HG03439 (cell line): ENCODE measurements around the gene GSTM4.

Experiments
- ATAC-seq: cut with Tn5 transposase; IDR thresholded peaks from one replicate; pipeline ENCODE4 v1.9.1; 2021; ENCODE audit warnings: mild to moderate bottlenecking, moderate library complexity; ENCODE audit not compliant: unreplicated experiment

GSTM4 gene

DNA sequence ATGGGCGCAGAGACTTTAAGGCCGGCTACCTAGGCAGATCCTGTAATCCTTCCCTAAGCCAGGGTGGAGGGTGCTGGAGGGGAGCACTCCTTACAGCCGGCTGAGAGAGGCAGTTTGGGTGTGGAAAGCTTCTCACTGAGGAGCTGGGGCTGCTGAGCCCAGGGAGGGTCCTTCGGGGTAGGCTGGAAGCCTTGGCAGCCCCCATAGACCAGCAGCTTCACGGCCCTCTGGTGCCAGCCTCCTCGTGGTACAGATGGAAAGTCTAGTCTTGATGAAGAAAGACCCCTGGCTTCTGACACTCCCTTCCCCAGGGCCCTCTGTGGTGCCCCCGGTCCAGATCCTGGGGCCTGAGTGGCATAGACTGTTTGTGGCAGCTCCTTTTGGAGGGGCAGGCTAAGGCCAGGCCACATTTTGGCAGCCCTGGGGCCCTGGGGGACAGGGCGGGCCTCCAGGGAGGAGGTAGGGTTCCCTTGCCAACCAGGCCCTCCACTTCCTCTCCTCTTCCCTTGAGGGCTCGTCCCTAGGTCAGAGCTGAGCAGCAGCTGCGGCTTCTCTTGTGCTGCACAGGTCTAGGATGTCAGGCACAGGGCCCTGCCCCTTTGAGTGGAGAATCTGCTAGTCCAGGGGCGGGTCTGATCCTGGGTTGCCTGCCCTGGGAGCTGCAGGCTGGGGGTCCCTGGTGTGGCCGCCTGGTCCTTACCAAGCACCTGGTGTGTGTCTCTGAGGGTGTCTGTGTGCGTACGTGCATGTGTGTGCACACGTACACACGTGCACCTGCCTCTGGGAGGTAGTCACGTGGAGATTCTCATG is 31.5 kb upstream of the GSTM4 start:
- ATAC-seq: no peak

DNA sequence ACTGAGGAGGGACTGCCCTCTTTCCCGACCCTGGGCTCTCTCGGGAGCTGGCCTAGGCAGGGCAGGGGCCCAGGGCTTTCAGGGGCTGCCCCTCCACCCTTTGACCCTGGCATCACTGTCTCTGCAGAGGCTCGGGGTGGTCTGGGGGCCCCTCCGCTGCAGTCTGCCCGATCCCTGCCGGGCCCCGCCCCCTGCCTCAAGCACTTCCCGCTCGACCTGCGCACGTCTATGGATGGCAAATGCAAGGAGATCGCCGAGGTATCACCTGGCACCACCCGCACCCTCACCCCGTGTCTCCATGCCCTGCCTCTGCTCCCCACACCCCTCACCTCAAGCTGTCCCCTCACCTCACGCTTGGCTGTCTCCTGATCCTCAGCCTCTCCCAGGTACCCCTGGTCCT is 30.7 kb upstream of the GSTM4 start:
- ATAC-seq: no peak

DNA sequence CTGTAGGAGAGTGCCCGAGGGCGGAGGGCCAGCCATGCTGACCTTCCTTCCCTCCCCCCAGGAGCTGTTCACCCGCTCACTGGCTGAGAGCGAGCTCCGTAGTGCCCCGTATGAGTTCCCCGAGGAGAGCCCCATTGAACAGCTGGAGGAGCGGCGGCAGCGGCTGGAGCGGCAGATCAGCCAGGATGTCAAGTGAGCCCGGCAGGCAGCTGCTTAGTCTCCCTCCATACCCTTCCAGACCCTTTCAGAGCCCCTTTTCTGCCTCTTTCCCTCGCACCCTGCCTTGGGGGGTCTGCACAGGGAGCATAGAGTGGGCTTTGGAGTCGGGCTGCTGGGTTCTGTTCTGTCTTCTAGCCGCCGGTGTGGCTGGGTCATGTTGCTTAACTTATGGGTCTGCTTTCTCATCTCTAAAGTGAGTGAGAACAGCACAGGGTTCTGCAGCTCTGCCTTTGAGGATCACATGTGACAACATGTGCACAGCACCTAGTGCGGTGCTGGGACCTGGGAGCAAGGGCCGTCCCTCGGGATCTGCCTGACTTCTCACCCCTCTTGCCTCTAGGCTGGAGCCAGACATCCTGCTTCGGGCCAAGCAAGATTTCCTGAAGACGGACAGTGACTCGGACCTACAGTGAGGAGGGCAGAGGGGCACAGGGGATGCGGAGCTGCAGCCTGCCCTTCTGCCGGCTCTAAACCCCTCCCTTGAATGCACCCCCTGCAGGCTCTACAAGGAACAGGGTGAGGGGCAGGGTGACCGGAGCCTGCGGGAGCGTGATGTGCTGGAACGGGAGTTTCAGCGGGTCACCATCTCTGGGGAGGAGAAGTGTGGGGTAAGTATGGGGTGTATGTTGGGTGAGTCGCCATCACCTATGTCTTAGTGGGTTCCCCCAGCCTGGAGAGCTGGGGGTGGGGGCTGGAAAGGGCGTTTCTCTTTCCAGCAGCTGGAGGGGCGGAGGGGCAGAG is 30.0 kb upstream of the GSTM4 start:
- ATAC-seq: no peak

DNA sequence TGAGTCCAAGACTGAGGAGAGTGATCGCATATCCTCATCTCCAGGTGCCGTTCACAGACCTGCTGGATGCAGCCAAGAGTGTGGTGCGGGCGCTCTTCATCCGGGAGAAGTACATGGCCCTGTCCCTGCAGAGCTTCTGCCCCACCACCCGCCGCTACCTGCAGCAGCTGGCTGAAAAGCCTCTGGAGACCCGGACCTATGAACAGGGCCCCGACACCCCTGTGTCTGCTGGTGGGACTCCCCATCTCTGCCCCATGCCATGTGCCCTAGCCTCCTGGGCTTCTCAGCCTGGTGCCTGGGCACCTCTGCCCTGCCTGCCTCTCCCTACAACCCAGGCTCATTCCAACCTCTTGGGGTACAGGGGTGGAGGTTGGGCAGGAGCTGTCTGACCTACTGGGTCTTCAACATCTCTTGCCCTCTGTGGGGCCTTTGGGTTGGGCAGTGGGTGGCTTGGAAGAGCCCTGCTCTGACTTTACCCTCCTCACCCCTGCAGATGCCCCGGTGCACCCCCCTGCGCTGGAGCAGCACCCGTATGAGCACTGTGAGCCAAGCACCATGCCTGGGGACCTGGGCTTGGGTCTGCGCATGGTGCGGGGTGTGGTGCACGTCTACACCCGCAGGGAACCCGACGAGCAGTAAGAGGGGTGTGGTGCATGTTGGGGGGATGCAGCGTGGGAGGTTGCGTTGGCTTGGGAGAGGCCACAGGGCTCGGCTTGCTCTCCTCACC is 29.1 kb upstream of the GSTM4 start:
- no peak for ATAC-seq

DNA sequence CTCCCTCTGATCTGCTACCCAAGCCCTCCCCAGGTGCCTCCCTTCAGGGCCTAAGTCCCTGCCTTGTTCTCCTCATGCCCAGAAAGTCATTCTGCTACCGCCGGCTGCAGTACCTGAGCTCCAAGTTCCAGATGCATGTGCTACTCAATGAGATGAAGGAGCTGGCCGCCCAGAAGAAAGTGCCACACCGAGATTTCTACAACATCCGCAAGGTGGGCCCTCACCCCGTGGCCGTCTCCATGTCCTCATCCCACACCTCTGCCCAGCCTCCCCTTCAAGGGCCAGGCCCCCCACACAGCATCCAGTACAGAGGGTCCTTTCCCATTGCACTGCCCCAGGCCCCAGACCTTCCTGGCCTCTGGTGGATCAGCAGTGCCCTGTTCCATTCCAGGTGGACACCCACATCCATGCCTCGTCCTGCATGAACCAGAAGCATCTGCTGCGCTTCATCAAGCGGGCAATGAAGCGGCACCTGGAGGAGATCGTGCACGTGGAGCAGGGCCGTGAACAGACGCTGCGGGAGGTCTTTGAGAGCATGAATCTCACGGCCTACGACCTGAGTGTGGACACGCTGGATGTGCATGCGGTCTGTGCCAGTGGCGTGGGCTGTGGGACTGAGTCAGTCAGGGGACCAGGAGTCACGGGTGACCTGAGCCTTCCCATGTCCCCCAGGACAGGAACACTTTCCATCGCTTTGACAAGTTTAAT is 28.1 kb upstream of the GSTM4 start:
- ATAC-seq: no peak

DNA sequence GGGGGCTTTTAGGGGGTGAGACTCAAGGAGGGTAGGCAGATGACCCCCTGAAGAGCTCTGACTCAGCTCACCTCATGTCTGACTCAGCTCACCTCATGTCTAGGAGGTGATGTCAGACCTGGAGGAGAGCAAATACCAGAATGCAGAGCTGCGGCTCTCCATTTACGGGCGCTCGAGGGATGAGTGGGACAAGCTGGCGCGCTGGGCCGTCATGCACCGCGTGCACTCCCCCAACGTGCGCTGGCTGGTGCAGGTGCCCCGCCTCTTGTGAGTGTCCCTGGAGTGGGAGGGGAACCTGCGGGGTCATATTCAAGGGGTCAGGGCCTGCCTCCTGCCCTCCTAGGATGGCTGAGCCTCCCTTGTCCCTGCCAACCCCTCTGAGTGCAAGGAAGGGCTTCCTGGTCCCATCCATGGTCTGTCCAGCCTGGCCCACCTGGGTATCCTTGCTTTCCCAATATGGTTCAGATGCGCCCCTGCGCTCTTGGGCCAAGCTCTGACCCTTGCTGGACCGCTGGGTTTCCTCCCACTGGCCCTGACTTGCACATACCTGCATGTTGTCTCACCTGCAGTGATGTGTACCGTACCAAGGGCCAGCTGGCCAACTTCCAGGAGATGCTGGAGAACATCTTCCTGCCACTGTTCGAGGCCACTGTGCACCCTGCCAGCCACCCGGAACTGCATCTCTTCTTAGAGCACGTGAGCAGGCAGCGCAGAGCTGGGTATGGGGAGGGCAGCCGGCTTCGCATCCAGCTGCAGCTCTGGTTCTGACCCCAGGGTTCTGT is 27.2 kb upstream of the GSTM4 start:
- no peak for ATAC-seq

DNA sequence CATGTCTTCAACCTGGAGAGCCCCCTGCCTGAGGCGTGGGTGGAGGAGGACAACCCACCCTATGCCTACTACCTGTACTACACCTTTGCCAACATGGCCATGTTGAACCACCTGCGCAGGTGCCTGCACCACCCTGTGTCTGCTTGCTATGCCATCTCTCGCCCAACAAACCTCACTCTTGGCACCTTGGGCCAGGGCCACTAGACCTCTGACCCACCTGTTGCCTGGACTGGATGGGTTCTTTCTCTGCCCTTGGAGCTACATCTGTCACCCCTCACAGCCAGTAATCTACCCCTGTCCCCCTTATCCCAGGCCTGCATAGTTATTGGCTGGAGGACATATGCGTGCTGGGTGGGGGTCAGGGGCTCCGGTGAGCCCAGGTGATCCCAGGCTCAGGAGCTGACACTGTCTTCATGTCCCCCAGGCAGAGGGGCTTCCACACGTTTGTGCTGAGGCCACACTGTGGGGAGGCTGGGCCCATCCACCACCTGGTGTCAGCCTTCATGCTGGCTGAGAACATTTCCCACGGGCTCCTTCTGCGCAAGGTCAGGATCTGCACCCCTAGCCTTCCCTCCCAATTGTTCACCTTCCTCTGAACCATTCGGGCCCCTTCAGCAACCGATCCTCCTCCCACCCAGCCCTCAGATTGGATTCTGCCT is 26.4 kb upstream of the GSTM4 start:
- ATAC-seq: no peak

DNA sequence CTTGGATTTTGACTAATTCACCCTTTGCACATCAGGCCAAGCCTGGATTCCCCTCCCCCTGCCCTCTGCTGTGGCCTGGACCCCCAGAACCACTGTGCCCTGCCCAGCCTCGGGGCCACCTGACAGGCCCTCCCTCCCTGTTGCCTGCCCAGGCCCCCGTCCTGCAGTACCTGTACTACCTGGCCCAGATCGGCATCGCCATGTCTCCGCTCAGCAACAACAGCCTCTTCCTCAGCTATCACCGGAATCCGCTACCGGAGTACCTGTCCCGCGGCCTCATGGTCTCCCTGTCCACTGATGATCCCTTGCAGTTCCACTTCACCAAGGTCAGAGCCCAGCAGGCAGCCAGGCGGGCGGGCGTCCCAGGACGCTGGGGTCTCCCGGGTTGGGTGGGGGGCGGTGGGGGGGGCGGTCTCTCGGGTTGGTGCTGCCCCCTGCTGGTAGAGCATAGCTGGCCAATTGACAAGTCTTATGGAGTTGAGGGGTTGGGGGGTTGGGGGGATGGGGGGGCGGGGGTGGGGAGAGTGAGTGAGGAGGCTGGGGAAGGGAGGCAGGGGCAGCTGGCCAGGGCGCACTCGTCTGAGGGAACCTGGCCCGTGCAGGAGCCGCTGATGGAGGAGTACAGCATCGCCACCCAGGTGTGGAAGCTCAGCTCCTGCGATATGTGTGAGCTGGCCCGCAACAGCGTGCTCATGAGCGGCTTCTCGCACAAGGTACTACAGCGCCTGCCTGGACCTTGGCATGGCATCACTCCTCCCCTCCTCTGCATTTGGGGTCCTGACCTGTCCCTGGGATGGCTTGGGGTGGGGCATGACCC is 25.6 kb upstream of the GSTM4 start:
- ATAC-seq: no peak

DNA sequence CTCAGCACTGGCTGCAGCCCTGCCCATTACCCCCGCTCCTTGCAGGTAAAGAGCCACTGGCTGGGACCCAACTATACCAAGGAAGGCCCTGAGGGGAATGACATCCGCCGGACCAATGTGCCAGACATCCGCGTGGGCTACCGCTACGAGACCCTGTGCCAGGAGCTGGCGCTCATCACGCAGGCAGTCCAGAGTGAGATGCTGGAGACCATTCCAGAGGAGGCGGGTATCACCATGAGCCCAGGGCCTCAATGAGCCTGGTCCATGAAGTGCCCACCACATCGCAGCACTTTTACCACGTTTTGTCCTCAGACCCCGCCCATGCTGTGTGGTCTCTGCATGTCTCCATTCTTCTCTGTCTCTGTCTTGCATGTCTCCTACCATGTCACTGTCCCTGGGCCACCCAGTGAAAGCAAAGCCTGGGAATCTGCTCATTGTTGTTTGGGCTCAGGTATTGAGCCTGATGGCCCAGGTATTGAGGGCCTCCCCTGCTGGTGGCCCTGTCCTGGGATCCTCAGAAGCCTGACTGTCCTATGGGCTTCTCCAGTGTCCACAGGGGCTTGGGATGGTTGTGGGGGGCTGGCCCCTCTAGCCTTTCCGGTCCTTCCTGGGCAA is 24.9 kb upstream of the GSTM4 start:
- no peak for ATAC-seq

DNA sequence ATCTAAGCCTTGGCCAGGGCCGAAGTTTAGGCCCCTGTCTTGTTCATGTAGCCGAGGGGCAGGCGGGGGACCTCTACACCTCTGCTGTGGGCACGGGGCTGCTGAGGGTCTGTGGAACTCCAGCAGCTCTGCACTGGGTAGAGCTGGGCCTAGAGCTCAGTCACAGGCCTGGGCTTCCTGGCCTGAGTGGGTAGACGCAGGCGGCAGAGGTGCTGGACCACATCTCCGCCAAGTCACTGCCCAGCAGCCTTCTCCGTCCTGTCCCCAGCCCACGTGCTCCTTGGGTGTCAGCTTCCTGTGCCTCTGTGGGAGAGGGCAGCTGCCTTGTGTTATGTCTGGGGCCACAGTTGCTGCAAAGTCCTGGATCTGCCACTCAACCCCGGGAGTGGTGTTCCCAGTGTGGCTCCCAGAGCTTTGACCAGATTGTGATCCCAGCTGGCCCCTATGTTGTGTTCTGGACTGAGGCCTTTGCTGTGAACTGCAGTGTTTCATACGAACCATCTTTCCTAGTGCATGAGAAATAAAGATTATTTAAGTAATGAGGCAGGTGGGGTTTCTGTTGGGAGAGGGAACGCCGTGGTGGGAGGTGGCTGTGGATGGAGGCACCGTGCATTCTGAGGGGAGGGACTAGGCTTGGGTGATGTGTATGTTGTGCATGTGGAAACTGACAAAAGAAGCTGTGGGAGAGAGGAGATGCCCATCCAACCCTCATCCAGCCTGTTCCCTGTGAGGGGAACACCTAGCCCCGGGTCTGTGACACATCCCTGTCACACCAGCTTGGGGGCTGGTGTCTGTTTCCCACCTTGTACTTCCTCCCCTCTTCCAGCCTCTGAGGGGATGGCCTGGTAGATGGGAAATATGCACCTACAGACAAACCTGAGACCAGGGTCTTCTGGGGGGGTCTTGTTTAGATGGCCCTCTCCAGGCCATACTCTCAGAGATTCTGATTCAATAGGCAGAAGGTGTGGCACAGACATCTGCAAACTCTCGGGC is 24.1 kb upstream of the GSTM4 start:
- no peak for ATAC-seq

DNA sequence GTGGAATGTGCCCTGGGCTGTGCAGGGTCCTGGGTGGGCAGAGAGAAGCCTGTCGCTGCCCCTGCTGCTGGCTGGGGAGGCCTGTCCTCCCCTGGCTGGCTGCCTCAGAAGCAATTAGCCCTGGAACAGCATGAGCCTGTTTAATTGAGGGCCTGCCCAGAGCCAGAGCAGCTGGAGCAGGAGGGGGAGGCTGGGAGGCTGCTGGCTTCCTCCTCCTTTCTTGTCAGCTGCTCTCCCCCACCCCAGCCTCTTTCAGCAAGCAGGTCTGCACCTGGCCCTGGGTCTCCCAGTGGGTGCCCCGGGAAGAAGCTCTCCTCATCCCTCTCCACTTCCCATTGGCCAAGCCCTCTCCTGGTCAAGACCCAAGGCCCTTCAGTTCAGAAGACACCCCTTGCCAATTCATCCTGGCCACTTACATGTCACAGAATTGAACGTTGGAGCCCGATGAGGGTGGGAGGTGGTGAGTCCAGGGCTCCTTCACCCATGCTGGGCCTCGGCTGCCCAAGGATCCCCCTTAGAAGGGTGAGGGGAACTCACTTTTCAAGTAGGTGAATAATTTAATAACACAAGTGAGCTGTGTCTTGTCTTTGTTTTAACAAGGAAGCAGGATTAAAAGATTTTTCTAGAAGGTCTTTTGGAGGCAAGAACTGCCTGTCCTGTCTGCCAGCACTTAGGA is 23.1 kb upstream of the GSTM4 start:
- ATAC-seq: no peak

DNA sequence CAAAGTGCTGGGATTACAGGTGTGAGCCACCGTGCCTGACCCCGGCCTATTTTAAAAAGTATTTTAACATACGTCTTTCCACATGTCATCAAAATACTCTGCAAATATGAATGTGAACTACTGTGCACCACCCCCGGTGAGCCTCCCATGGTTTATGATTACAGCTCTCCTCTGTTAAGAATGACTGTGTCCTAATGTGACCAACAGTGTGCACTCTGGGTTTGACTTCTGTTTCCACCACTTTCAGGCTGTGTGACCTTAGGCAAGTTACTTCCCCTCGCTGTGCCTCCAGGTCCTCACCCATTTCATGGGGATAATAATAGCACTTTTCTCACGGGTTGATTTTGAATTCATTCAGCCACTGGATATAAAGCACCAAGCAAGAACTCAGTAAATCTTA is 21.6 kb upstream of the GSTM4 start:
- ATAC-seq: no peak

DNA sequence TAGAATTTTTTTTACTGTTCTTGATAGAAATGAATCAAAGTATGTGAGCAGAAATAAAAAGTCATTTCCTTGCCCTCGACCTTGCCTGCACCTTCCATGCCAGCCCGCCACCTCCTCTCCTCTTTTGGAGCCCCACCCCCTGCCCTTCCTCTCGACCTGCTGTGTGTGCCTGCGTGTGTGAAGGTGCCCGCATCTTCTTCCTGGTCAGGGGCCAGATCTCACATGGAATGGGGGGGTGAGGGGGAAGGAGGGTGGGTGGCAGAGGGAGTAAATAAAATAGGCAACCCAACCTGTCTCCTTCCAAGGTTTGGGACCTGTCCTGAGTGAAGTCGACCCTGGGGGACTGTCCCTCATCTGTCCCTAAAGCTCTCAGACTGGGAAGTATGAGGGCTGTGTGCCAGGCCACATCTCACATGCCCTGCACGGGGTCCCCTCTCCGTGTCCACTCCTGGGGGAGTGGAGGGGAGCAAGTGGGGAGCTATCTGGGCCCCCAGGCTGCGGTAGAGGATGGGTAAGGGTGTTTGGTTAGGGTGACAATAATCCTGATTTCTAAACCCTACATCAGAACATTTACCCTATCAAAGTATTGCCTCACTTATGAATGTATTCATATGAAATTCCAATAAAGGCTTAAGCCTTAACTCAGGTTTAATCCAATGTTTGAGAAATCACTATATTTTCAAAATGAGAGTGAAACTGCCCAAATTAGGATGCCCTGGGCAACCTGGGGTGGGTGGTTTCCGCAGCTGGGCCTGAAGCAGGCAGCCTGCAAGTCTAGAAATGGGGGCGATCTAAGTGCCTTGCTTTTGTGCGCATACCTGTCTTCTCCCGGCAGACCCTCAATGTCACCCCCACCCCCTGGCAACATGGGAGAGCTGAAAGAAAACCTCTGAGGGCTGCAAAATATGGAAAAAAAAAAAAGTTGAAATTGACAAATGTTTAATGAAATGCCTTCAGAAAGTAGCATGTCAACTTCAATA is 20.8 kb upstream of the GSTM4 start:
- ATAC-seq: no peak

DNA sequence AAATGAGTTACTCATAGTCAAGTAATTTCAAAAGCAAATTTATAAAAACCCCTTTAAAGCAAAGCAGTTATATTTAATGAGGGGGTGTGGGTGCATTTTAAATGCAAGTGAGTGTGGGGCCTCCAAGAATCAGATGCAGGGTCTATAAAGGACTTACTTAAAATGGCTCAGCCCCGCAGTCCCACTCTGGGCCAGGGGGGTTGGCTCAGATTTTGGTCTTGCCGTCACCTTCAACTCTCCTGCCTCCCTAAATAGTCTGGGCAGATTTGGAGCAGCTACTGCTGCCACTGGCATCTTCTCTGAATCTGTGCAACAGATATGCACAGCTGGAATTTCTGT is 20.1 kb upstream of the GSTM4 start:
- no peak for ATAC-seq

DNA sequence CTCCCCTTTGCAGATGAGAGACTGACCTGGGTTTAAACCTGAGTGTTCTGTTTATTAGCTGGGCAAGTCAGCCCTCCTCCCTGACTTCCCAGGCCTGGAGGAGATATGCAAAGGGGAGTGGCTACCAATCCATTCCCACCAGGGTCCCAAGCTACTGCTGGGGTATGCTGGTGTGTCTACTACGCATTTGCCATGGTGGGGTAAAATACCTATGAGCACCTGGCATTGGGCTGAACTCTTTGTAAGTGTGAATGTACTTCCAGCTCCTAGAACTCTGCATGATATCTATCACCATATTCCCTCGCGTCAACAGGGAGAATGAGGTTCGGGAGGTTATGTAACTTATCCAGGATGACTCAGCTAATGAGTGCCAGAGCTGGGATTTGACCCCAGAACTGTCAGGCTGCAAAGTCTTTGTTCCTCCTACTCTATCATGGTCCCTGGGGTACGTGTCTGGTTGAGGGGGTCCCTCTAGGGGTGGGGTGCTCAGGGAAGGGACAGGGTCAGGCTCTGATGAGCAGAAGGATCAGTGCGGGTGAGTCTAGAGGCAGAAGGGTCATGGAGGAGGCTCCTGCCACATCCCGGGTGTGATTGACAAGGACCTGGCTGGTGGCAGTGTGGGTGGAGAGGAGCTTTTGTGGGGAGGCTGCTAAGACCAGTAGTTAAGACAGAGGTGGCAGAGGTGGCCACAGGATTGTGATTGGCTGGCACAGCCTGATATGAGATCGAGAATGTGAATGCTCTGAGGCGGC is 19.5 kb upstream of the GSTM4 start:
- ATAC-seq: no peak
